OCI-LY1 (cell line): ENCODE measurements around the gene HOXB6.

Experiments used
- H2AFZ ChIP-seq: fragments of 200-600 bp; sonication (generic), shearing (Covaris generic); 2 replicates; pipeline ENCODE4 v1.6.0; 2014; ENCODE audit warnings: antibody characterized with exemption, mild to moderate bottlenecking, low read length
- H3F3A ChIP-seq: fragments of 200-600 bp; sonication (generic), shearing (Covaris generic); 2 replicates; pipeline ENCODE4 v1.6.0; 2014; ENCODE audit warnings: mild to moderate bottlenecking, antibody characterized with exemption, low read length, moderate library complexity; ENCODE audit not compliant: insufficient read depth
- H3K27ac ChIP-seq: fragments of 200-600 bp; sonication (generic); 2 replicates; pipeline ENCODE4 v1.5.1; 2014; ENCODE audit warnings: low read length, mixed run types, mild to moderate bottlenecking, low read depth; ENCODE audit not compliant: poor library complexity, severe bottlenecking
- H3K27me3 ChIP-seq: fragments of 200-600 bp; sonication (generic); 2 replicates; pipeline ENCODE4 v1.6.0; 2014; ENCODE audit warnings: antibody characterized with exemption, mild to moderate bottlenecking, low read length, moderate library complexity; ENCODE audit not compliant: insufficient read depth
- H3K36me3 ChIP-seq: fragments of 200-600 bp; sonication (generic); 2 replicates; pipeline ENCODE4 v1.6.1; 2014; ENCODE audit warnings: mild to moderate bottlenecking, antibody characterized with exemption, low read length, moderate library complexity, mixed read lengths; ENCODE audit not compliant: insufficient read depth
- H3K4me1 ChIP-seq: fragments of 200-600 bp; sonication (generic); 2 replicates; pipeline ENCODE4 v1.5.1; 2014; ENCODE audit warnings: mild to moderate bottlenecking, low read length, moderate library complexity; ENCODE audit not compliant: insufficient read depth, severe bottlenecking
- H3K4me2 ChIP-seq: fragments of 200-600 bp; sonication (generic), shearing (Covaris generic); 2 replicates; pipeline ENCODE4 v1.6.1; 2014; ENCODE audit warnings: low read length
- H3K4me3 ChIP-seq: fragments of 200-600 bp; sonication (generic); 2 replicates; pipeline ENCODE4 v1.5.1; 2014; ENCODE audit warnings: low read length, low read depth, mild to moderate bottlenecking, mixed read lengths; ENCODE audit not compliant: poor library complexity, severe bottlenecking
- H3K79me2 ChIP-seq: fragments of 200-600 bp; shearing (Covaris generic); 2 replicates; pipeline ENCODE4 v1.6.1; 2016; ENCODE audit warnings: mixed run types, low read length, mixed read lengths; ENCODE audit not compliant: insufficient read depth
- H3K9ac ChIP-seq: fragments of 200-600 bp; sonication (generic), shearing (Covaris generic); 2 replicates; pipeline ENCODE4 v1.6.1; 2014; ENCODE audit warnings: mild to moderate bottlenecking, low read length, mixed read lengths
- H3K9me2 ChIP-seq: fragments of 200-600 bp; sonication (generic), shearing (Covaris generic); 2 replicates; pipeline ENCODE4 v1.6.1; 2014; ENCODE audit warnings: low read depth, mild to moderate bottlenecking, low read length, mixed read lengths
- H3K9me3 ChIP-seq: fragments of 200-600 bp; shearing (Covaris generic); 2 replicates; pipeline ENCODE4 v1.6.1; 2014; ENCODE audit warnings: low read length, mixed read lengths
- H4K20me1 ChIP-seq: fragments of 200-600 bp; sonication (generic), shearing (Covaris generic); 2 replicates; pipeline ENCODE4 v1.6.0; 2016; ENCODE audit warnings: mild to moderate bottlenecking, low read length; ENCODE audit not compliant: insufficient read depth
- CTCF ChIP-seq: fragments of 200-600 bp; sonication (generic), shearing (Covaris generic); IDR thresholded peaks from 2 replicates; pipeline ENCODE4 v1.5.1; 2017; ENCODE audit warnings: mild to moderate bottlenecking, antibody characterized with exemption, low read length, moderate library complexity, mixed read lengths
- EZH2 ChIP-seq: fragments of 200-600 bp; sonication (generic), shearing (Covaris generic); IDR thresholded peaks from 2 replicates; pipeline ENCODE4 v1.8.0; 2017; ENCODE audit warnings: borderline replicate concordance, mixed run types, mild to moderate bottlenecking, antibody characterized with exemption, low read length, moderate library complexity, mixed read lengths

Gene HOXB6

GRCh38 chr17:48628649-48629410, 24.0 kb upstream of the HOXB6 start:
- no peaks in the 10 kb centered on the region for H4K20me1 ChIP-seq
- no peaks in the 10 kb centered on the region for H3K4me1 ChIP-seq
- no peak for TF ChIP-seq CTCF
- H3K27ac ChIP-seq: no peak overlapping the region
- H2AFZ ChIP-seq: no peak overlapping the region
- H3K9me3 ChIP-seq: no peaks in the 10 kb centered on the region
- H3K27me3 ChIP-seq: no peaks in the 10 kb centered on the region; the same call in 1 of the 2 replicates
- H3F3A ChIP-seq: no peaks in the 10 kb centered on the region
- H3K4me3 ChIP-seq: no peak overlapping the region
- no peak overlapping the region for H3K4me2 ChIP-seq
- H3K79me2 ChIP-seq: no peaks in the 10 kb centered on the region
- H3K9ac ChIP-seq: no peak overlapping the region
- H3K9me2 ChIP-seq: no peaks in the 10 kb centered on the region
- H3K36me3 ChIP-seq: no peaks in the 10 kb centered on the region

GRCh38 chr17:48627623-48628521, 23.1 kb upstream of the HOXB6 start:
- no peaks in the 10 kb centered on the region for H4K20me1 ChIP-seq
- no peaks in the 10 kb centered on the region for H3K36me3 ChIP-seq
- H3K27me3 ChIP-seq: no peaks in the 10 kb centered on the region
- no peaks in the 10 kb centered on the region for H3K79me2 ChIP-seq
- no peaks in the 10 kb centered on the region for H3F3A ChIP-seq
- H2AFZ ChIP-seq: no peak overlapping the region
- no peak overlapping the region for H3K27ac ChIP-seq
- H3K4me1 ChIP-seq: no peaks in the 10 kb centered on the region
- H3K9ac ChIP-seq: no peak overlapping the region
- no peaks in the 10 kb centered on the region for H3K9me2 ChIP-seq
- no peak overlapping the region for H3K4me3 ChIP-seq
- TF ChIP-seq EZH2 (no peak), CTCF (no peak)
- no peak overlapping the region for H3K4me2 ChIP-seq
- H3K9me3 ChIP-seq: no peaks in the 10 kb centered on the region

GRCh38 chr17:48627118-48627597, 22.4 kb upstream of the HOXB6 start:
- Histone ChIP-seq H3F3A (no peaks in the 10 kb centered on the region), H3K27ac (no peak overlapping the region), H3K79me2 (no peaks in the 10 kb centered on the region), H3K4me3 (no peak overlapping the region), H4K20me1 (no peaks in the 10 kb centered on the region), H3K36me3 (no peaks in the 10 kb centered on the region), H3K4me2 (no peak overlapping the region), H3K9me2 (no peaks in the 10 kb centered on the region), H3K27me3 (no peaks in the 10 kb centered on the region), H3K9ac (no peak overlapping the region), H2AFZ (no peak overlapping the region), H3K4me1 (no peaks in the 10 kb centered on the region), H3K9me3 (no peaks in the 10 kb centered on the region)
- TF ChIP-seq CTCF (no peak), EZH2 (no peak)
